Subcutaneous adipose tissue (tissue), 4 donors: ENCODE measurements around the gene YEATS2. TPM values are rescaled to one million over a fixed set of nuclear protein-coding genes. Genes with fewer than 3 reads are reported as not detected.

Source experiments
- total RNA-seq, 4 donors: library from RNA; depleted of rRNA; stranded (reverse); fragments of >200 nt; gene quantifications; one replicate each; pipeline ENCODE4 v1.1.0, GENCODE V29; 2016
- TF ChIP-seq, protein P1 (sequence below): fragments of 450-650 bp; IDR thresholded peaks from one replicate; pipeline ENCODE4 v1.5.1; 2016; ENCODE audit warnings: low read depth, mild to moderate bottlenecking, control low read depth, antibody characterized with exemption, moderate library complexity

Gene YEATS2
- total RNA-seq, 4 donors from 2014 or later = 15.5 to 31.3 (median 20.4) TPM

DNA sequence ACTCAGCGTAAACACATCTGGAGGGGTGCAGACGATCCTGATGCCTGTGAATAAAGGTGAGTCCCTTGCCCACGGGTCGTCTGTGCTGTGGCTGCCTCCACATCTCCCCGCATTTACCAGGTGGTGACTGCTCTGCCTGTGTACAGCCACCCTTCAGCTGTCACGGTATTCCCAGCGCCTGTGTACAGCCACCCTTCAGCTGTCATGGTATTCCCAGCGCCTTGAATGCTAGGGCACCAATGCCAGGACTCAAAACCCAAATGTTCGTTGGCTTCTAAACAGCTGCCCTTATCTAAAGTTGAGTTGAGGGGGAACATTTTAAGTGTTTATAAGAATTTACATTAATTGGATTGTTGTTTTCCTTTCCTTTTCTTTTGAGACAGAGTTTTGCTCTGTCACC, 100.4 kb downstream of the YEATS2 start:
- TF ChIP-seq, protein P1, sequence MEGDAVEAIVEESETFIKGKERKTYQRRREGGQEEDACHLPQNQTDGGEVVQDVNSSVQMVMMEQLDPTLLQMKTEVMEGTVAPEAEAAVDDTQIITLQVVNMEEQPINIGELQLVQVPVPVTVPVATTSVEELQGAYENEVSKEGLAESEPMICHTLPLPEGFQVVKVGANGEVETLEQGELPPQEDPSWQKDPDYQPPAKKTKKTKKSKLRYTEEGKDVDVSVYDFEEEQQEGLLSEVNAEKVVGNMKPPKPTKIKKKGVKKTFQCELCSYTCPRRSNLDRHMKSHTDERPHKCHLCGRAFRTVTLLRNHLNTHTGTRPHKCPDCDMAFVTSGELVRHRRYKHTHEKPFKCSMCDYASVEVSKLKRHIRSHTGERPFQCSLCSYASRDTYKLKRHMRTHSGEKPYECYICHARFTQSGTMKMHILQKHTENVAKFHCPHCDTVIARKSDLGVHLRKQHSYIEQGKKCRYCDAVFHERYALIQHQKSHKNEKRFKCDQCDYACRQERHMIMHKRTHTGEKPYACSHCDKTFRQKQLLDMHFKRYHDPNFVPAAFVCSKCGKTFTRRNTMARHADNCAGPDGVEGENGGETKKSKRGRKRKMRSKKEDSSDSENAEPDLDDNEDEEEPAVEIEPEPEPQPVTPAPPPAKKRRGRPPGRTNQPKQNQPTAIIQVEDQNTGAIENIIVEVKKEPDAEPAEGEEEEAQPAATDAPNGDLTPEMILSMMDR = no peak

- TF ChIP-seq, protein P1 = no peak
These were observed 101.9 kb downstream of the YEATS2 start for GRCh38 chr3:183799461-183799860.

- TF ChIP-seq, protein P1 = no peak
These were observed 102.8 kb downstream of the YEATS2 start for GRCh38 chr3:183800243-183800863.

DNA sequence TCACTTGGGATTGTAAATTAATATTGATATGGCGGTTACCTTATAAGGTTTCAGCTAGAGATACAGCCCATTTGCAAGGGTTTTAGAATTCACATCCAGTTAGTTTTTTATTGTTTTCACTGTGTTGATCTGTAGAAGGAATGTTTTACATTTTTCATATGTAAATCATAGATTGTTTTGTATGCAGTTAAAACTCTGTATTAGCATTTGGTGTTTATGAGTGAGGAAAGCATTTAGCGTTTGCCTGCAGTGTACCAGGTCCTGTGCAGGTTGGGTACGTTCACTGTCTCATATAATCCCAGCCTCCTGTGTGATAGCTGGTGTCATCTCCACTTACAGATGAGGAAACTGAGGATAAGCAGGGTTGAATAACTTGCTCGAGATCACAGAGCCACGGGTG, 104.0 kb downstream of the YEATS2 start:
- TF ChIP-seq, protein P1 = no peak

- TF ChIP-seq, protein P1 = no peak
These were observed 105.4 kb downstream of the YEATS2 start for GRCh38 chr3:183802989-183803388.

DNA sequence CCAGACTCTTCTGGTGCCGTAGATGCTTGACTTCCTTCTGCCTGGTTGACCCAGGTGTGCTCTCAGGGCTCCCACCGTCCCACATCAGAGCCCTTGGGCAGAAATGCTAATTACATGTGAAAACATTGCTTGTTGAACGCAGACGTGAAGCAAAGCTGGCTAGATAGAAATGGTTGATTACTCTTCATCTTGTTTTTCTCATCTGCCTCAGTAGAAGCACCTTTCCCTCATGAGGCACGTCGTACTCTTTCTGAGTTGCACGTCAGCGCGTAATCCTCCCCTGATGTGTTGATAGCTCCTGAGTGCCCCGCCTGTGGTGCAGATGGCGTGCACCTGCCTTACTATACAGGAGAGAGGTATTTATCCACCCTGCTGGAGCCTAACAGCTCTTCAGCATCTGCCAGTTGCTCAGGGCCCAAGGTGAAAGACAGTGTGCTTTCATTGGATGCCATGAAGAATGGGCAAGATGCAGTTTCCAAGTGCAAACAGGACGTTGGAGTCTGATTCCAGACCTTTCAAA, 109.7 kb downstream of the YEATS2 start:
- TF ChIP-seq, protein P1 = no peak

GRCh38 chr3:183807881-183808280, 110.3 kb downstream of the YEATS2 start:
- TF ChIP-seq, protein P1 = no peak
